ENCODE measurements around the gene WDR93.

GRCh38 chr15:89681146-89681545 is 9.5 kb upstream of the WDR93 start:
- TF ChIP-seq CTCF (conservative IDR thresholded peaks at IDR 0.05; ENCODE audit: low read depth, low read length): no peak
- TF ChIP-seq USF2 (IDR thresholded peaks at IDR 0.05; ENCODE audit: low read depth, low read length): no peak
- TF ChIP-seq RAD21 (IDR thresholded peaks at IDR 0.05; ENCODE audit: low read length): no peak
- TF ChIP-seq RFX5 (IDR thresholded peaks at IDR 0.05; ENCODE audit: low read depth, low read length): no peak

Measured in IMR-90 (cell line).